ENCODE results near the gene GAA.

- TF ChIP-seq JUND (IDR thresholded peaks at IDR 0.05; ENCODE audit: low read depth, low read length): no peak
- no peak for TF ChIP-seq FOXM1 (IDR thresholded peaks at IDR 0.05; ENCODE audit: low read depth, low read length)
- no peak for TF ChIP-seq CTCF (IDR thresholded peaks at IDR 0.05 in 2 of 3, conservative IDR thresholded peaks at IDR 0.05 in 1 of 3; ENCODE audit: control insufficient read depth in 2 of 3, extremely low read depth in 1 of 3, insufficient read depth in 1 of 3, low read depth in 3 of 3, low read length in 3 of 3)
- TF ChIP-seq RAD21 (IDR thresholded peaks at IDR 0.05; ENCODE audit: insufficient read depth, low read depth, low read length): no peak
- no peak for TF ChIP-seq CBFB (IDR thresholded peaks at IDR 0.05; ENCODE audit: low read depth)
- no peak for TF ChIP-seq ESRRA (IDR thresholded peaks at IDR 0.05; ENCODE audit: low read length)
- TF ChIP-seq CREB1 (IDR thresholded peaks at IDR 0.05; ENCODE audit: low read depth): no peak
- TF ChIP-seq PAX8 (IDR thresholded peaks at IDR 0.05): no peak
- TF ChIP-seq ATF3 (IDR thresholded peaks at IDR 0.05; ENCODE audit: borderline replicate concordance, extremely low read depth, low read depth, low read length): no peak
Observed at GRCh38 chr17:80095844-80096475, 5.4 kb upstream of the GAA start.

All from GM12878 (cell line).